Stimulated activated CD4-positive, alpha-beta T cell treated with anti-CD3 and anti-CD28 coated beads, TNF-alpha, amount 100 ng/mL, for 48 hours (primary cell): ENCODE data around the gene MLLT6.

ENCODE experiments used
- DNase-seq, 3 donors: peaks; one replicate each; pipeline ENCODE4 v3.0.0-alpha.2; 2020; ENCODE audit warnings: low read depth in 3 of 3

The MLLT6 gene

DNA sequence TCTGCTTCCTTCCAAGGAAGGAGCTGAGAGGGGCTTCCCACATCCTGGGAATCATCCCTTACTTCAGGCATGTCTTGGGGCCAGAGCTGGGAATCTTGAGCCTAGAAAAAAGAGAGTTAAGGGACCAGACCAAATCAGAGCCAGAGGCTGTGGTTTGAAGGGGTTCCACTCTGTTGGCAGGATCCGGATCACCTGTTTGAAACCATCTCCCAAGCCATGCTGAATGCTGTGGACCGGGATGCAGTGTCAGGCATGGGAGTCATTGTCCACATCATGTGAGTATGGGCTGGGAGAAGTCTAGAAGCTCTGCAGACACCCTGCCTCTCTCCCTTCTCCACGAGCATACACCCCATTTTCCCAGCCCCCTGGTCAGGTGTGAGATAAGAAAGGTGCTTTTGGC lies 57.2 kb downstream of the MLLT6 start:
- no peak for DNase-seq

DNA sequence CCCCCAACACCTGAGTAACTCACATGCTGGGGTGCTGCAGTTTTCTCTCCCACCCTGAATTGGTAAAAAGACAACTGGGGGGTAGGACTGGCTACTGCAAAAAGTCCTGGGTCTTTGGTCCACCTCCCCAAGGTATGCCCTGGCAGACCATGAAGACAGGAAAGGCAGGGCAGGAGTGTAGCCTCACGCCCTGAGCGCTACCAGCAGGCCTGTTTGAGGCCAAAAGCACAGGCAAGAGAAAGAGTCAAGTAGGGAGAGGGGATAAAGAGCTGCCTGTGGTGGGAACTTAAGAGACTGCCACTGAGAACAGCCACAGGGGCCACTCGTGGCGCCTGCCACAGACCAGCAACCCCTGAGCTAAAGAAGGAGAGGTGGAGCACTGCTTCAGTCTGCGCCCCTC lies 61.3 kb downstream of the MLLT6 start:
- DNase-seq: no peak

DNA sequence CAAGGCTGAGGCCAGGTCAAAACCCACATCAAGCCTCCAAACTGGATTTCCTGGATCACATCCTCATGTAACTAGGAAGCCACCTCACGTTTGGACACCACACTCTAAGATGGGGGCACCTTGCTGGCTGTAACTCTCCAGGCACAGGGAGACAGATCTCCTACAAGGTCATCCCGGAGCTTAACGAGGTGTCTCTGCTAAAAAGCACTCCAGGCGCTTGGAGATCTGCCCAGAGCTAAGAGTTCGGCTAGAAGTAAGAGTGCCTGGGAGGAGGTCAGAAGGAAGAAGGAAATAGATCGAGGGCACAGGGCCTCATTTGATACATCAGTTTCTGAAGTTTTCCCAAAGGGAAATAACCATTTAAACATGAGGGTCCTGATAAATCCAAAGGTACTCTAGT lies 63.3 kb downstream of the MLLT6 start:
- no peak for DNase-seq

DNA sequence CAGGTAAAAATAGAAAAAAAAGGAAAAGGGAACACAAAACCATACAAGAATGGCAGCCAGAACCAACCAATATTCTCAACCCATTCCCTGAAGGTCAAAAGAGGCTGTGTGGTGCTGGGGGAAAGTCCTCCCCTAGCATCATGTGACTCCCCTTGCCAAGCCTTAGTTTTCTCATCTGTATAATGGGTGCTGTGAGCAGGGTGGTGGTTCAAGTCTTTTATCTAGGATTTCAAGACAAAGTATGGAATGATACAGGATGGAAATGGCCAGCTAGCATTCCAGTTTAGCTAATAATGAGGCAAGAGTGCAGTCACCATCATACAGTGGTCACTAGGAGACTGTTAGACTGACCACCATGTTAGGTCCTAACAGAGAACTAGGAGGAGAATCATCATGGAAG lies 68.2 kb downstream of the MLLT6 start:
- no peak for DNase-seq

DNA sequence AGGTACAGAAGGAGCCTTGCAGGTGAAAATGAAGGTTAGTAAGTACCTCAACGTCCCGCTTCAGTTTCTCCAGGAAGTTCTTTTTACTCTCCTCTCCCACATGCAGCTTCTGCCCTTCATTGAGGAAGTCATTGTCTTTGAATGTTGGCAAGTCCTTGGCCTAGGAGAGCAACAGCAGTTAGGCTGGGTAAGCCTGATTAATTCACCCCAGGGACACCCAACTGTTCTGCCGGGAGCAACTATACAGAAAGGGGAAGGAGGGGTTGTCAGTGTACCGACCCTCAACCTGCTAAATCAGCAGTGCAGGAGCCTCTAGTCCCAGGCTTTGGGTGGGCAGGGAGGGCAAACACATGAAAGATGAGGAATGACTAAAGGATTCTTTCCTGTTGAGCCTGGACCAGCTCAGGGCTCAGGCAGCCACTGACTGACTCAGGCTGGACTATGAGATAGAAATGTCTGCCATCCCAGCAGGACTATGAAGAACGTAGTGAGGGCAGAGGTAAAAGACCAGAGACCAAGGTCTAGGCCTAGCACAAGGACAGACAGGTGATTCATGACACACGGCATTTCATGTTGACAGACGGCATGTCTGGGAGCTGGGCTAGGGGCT lies 72.7 kb downstream of the MLLT6 start:
- DNase-seq: no peak
